ENCODE measurements around the gene TLE4. TPM values are rescaled to one million over a fixed set of nuclear protein-coding genes. Genes with fewer than 3 reads are reported as not detected.

The TLE4 gene
- total and polyA plus RNA-seq, 2 of the 13 experiments (the other 11 are each of a cell fraction or from before 2014, with no cell fraction given) = 2.0 to 2.3 TPM

DNA sequence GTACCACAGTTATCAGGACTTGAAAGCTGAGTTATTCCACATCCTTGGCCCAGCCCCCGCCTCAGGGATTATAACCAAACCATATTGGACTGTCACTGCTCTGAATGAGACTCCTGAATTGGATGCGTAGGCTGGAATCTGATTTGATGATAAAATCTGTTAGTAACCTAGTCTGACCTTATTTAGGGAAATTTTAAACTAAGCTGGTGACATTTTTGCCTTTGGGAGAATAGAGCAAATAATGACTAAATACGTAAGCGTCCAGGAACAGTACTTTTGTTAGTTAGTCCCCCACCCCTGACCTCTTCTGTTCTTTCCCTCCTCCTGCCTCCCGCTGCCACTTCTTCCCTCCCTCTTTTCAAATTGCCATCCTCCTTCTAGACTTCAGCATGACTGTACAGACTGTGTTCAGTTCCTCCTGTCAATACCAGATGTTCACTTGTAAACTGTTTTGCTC, 92.6 kb downstream of the TLE4 start:
- Histone ChIP-seq H3K27me3 (ENCODE audit: control insufficient read depth in 1 of 2, insufficient read depth in 2 of 2, low read length in 2 of 2) (no peaks in the 10 kb centered on the region), H3K9ac (ENCODE audit: insufficient read depth, low read depth, low read length) (no peak overlapping the region), H4K20me1 (ENCODE audit: insufficient read depth, low read length) (no peaks in the 10 kb centered on the region), H2AFZ (ENCODE audit: low read length) (no peak overlapping the region), H3K9me3 (ENCODE audit: low read length) (no peaks in the 10 kb centered on the region), H3K4me3 (replicated peaks in 1 of 3; ENCODE audit: insufficient read depth in 1 of 3, low read depth in 2 of 3, low read length in 3 of 3) (no peak overlapping the region), H3K79me2 (ENCODE audit: insufficient read depth, low read length) (no peaks in the 10 kb centered on the region), H3K36me3 (replicated peaks in 1 of 2; ENCODE audit: control insufficient read depth in 1 of 2, insufficient read depth in 2 of 2, low read length in 2 of 2) (no peaks in the 10 kb centered on the region), H3K4me2 (ENCODE audit: low read depth, low read length) (no peak overlapping the region), H3K27ac (ENCODE audit: extremely low read length, insufficient read depth, low read length) (no peak overlapping the region), H3K4me1 (ENCODE audit: insufficient read depth, low read length) (0 out of 2 replicates have a peak, but pooled peaks cover 9% of the 10 kb centered on the region)
- ChIA-PET CTCF (ENCODE audit: low intra/inter-chr PET ratio, low total read pairs) (no interaction called here), POLR2A (no interaction called here)
- no peak for ATAC-seq
- intact Hi-C loops (cut with micrococcal nuclease; ENCODE audit: unreplicated experiment) (no loop called here), in situ Hi-C loops (cut with HindIII; ENCODE audit: extremely low pct_ligation_motif_present, low pct_unique_long_range_greater_than_20kb) (no loop called here)
- 59% methylated on average over 5 of the region's 5 CpGs for WGBS (ENCODE audit: low lambda C conversion rate)
- no peak for FAIRE-seq
- DNase-seq (ENCODE audit: low spot score) = no peak
- BruUV-seq (replicated peaks) = no TSS peak
- no peak for TF ChIP-seq ZNF841 (CRISPR knock-in tag; IDR thresholded peaks at IDR 0.05; ENCODE audit: borderline replicate concordance)

DNA sequence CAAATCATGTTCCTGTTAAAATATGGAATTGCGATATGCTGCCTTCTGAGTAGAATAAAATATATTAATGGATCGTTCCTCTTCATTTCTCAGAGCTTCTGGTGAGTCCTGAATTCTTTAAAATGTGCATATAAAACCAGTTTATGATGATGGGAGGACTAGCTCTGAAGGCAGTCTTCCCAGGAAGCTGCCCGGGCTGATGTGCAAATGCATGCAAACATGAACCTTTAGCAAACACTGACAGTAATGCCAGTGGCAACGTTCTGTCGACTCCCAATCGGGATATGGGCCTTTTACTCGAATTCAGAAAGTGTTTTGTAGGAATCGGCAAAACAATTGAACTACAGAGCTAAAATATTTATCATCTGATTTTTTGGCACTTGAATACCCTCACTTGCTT, 93.6 kb downstream of the TLE4 start:
- Histone ChIP-seq H3K27me3 (ENCODE audit: control insufficient read depth in 1 of 2, insufficient read depth in 2 of 2, low read length in 2 of 2) (no peaks in the 10 kb centered on the region), H3K4me3 (replicated peaks in 1 of 3; ENCODE audit: insufficient read depth in 1 of 3, low read depth in 2 of 3, low read length in 3 of 3) (no peak overlapping the region), H3K9me3 (ENCODE audit: low read length) (no peaks in the 10 kb centered on the region), H2AFZ (ENCODE audit: low read length) (no peak overlapping the region), H3K79me2 (ENCODE audit: insufficient read depth, low read length) (no peaks in the 10 kb centered on the region), H3K4me2 (ENCODE audit: low read depth, low read length) (no peak overlapping the region), H3K4me1 (ENCODE audit: insufficient read depth, low read length) (0 out of 2 replicates have a peak, but pooled peaks cover 9% of the 10 kb centered on the region), H3K9ac (ENCODE audit: insufficient read depth, low read depth, low read length) (no peak overlapping the region), H3K36me3 (replicated peaks in 1 of 2; ENCODE audit: control insufficient read depth in 1 of 2, insufficient read depth in 2 of 2, low read length in 2 of 2) (no peaks in the 10 kb centered on the region), H4K20me1 (ENCODE audit: insufficient read depth, low read length) (no peaks in the 10 kb centered on the region), H3K27ac (ENCODE audit: extremely low read length, insufficient read depth, low read length) (no peak overlapping the region)
- ChIA-PET CTCF (ENCODE audit: low intra/inter-chr PET ratio, low total read pairs) (no interaction called here), POLR2A (no interaction called here)
- DNase-seq (ENCODE audit: low spot score) (no peak), ATAC-seq (no peak), FAIRE-seq (no peak)
- intact Hi-C loops (cut with micrococcal nuclease; ENCODE audit: unreplicated experiment) (no loop called here), in situ Hi-C loops (cut with HindIII; ENCODE audit: extremely low pct_ligation_motif_present, low pct_unique_long_range_greater_than_20kb) (no loop called here)
- WGBS (ENCODE audit: low lambda C conversion rate) = 29% methylated on average over 8 of the region's 8 CpGs
- no TSS peak for BruUV-seq (replicated peaks)
- TF ChIP-seq TAF1 (CRISPR knock-in tag; IDR thresholded peaks at IDR 0.05) (no peak), MZF1 (CRISPR knock-in tag; IDR thresholded peaks at IDR 0.05; ENCODE audit: borderline replicate concordance) (no peak), ZNF678 (CRISPR knock-in tag; IDR thresholded peaks at IDR 0.05) (no peak), ZNF382 (CRISPR knock-in tag; IDR thresholded peaks at IDR 0.05; ENCODE audit: borderline replicate concordance) (no peak)
- TF ChIP-seq, protein P1, sequence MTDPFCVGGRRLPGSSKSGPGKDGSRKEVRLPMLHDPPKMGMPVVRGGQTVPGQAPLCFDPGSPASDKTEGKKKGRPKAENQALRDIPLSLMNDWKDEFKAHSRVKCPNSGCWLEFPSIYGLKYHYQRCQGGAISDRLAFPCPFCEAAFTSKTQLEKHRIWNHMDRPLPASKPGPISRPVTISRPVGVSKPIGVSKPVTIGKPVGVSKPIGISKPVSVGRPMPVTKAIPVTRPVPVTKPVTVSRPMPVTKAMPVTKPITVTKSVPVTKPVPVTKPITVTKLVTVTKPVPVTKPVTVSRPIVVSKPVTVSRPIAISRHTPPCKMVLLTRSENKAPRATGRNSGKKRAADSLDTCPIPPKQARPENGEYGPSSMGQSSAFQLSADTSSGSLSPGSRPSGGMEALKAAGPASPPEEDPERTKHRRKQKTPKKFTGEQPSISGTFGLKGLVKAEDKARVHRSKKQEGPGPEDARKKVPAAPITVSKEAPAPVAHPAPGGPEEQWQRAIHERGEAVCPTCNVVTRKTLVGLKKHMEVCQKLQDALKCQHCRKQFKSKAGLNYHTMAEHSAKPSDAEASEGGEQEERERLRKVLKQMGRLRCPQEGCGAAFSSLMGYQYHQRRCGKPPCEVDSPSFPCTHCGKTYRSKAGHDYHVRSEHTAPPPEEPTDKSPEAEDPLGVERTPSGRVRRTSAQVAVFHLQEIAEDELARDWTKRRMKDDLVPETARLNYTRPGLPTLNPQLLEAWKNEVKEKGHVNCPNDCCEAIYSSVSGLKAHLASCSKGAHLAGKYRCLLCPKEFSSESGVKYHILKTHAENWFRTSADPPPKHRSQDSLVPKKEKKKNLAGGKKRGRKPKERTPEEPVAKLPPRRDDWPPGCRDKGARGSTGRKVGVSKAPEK (CRISPR knock-in tag; IDR thresholded peaks at IDR 0.05; ENCODE audit: borderline replicate concordance) = no peak
- TF ChIP-seq, protein P2, sequence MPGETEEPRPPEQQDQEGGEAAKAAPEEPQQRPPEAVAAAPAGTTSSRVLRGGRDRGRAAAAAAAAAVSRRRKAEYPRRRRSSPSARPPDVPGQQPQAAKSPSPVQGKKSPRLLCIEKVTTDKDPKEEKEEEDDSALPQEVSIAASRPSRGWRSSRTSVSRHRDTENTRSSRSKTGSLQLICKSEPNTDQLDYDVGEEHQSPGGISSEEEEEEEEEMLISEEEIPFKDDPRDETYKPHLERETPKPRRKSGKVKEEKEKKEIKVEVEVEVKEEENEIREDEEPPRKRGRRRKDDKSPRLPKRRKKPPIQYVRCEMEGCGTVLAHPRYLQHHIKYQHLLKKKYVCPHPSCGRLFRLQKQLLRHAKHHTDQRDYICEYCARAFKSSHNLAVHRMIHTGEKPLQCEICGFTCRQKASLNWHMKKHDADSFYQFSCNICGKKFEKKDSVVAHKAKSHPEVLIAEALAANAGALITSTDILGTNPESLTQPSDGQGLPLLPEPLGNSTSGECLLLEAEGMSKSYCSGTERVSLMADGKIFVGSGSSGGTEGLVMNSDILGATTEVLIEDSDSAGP (CRISPR knock-in tag; IDR thresholded peaks at IDR 0.05; ENCODE audit: borderline replicate concordance) = no peak

Data from HepG2 (cell line).